ENCODE measurements around the gene TACR1. TPM values are rescaled to one million over a fixed set of nuclear protein-coding genes. Genes with fewer than 3 reads are reported as not detected.

The TACR1 gene
- total and polyA plus RNA-seq, 2 of the 8 experiments (the other 6 are each of a cell fraction or from before 2014, with no cell fraction given), result 0.09 to 0.37 TPM

- ChIA-PET POLR2A (ENCODE audit: partially characterized antibody) (no interaction called here), CTCF (ENCODE audit: partially characterized antibody) (interaction anchor here (0.7 to 3.9 kb wide), 27 partner anchors 9 to 458 kb away, joined by 3 to 34 read pairs (median 4); no protein-coding TSS in a partner anchor)
- no peaks in the 10 kb centered on the region for H3K27me3 ChIP-seq (replicated peaks in 1 of 4; ENCODE audit: control insufficient read depth in 3 of 4, extremely low read depth in 1 of 4, insufficient read depth in 3 of 4, low read length in 3 of 4)
- no peaks in the 10 kb centered on the region for H3K79me1 ChIP-seq (ENCODE audit: low read depth, low read length)
- H4K5ac ChIP-seq (ENCODE audit: insufficient read length, low read depth, low read length), result no peak overlapping the region
- H2BK15ac ChIP-seq (ENCODE audit: low read length), result no peak overlapping the region
- no peak overlapping the region for H3K23ac ChIP-seq (ENCODE audit: insufficient read length)
- H4K91ac ChIP-seq (replicated peaks; ENCODE audit: insufficient read length, low read length), result no peak overlapping the region
- H2BK20ac ChIP-seq (ENCODE audit: low read length), result no peak overlapping the region
- H3K4me1 ChIP-seq (replicated peaks in 1 of 4; ENCODE audit: control insufficient read depth in 3 of 4, insufficient read depth in 4 of 4, low read length in 3 of 4), result peaks cover 4 to 10% (median 4%) of the 10 kb centered on the region in 4 experiments; a peak in 6 of 7 replicates
- no peak overlapping the region for H3K4me2 ChIP-seq (ENCODE audit: insufficient read depth in 1 of 2, low read depth in 2 of 2, low read length in 2 of 2)
- H2AK5ac ChIP-seq (ENCODE audit: low read depth, low read length), result no peak overlapping the region
- H3K9ac ChIP-seq (replicated peaks in 1 of 4; ENCODE audit: extremely low read depth in 1 of 4, low read depth in 3 of 4, low read length in 3 of 4), result no peak overlapping the region
- H4K20me1 ChIP-seq (replicated peaks in 1 of 2; ENCODE audit: control insufficient read depth in 1 of 2, insufficient read depth in 2 of 2, low read length in 2 of 2), result no peaks in the 10 kb centered on the region
- no peaks in the 10 kb centered on the region for H3K36me3 ChIP-seq (ENCODE audit: control insufficient read depth in 2 of 4, insufficient read depth in 4 of 4, low read length in 3 of 4)
- H2BK12ac ChIP-seq (ENCODE audit: low read depth, low read length), result no peak overlapping the region
- H3K23me2 ChIP-seq (ENCODE audit: low read depth, low read length), result no peaks in the 10 kb centered on the region
- no peak overlapping the region for H2BK5ac ChIP-seq (ENCODE audit: low read depth, low read length)
- H3K56ac ChIP-seq (replicated peaks; ENCODE audit: insufficient read length, low read depth, low read length), result no peak overlapping the region
- no peak overlapping the region for H3K27ac ChIP-seq (ENCODE audit: low read depth, low read length)
- DNase-seq (ENCODE audit: low read depth in 1 of 2, low spot score in 2 of 2) (no peak), FAIRE-seq (no peak)
- no peak overlapping the region for H3K14ac ChIP-seq (ENCODE audit: insufficient read length)
- no peaks in the 10 kb centered on the region for H3K9me3 ChIP-seq (ENCODE audit: insufficient read depth in 2 of 2, low read depth in 1 of 2, low read length in 1 of 2)
- no peak overlapping the region for H3K18ac ChIP-seq (ENCODE audit: extremely low read depth, low read length)
- no peaks in the 10 kb centered on the region for H3K79me2 ChIP-seq (ENCODE audit: control insufficient read depth in 1 of 2, insufficient read depth in 2 of 2, low read length in 2 of 2)
- H3K4me3 ChIP-seq (ENCODE audit: extremely low read depth in 1 of 4, insufficient read depth in 2 of 4, low read depth in 3 of 4, low read length in 4 of 4), result no peak overlapping the region
- no peak overlapping the region for H3K4ac ChIP-seq (replicated peaks; ENCODE audit: insufficient read length, low read depth, low read length)
- H2BK120ac ChIP-seq (replicated peaks; ENCODE audit: low read depth, low read length), result no peak overlapping the region
- 0 out of 2 replicates have a peak overlapping the region, but pooled peaks have one; percentile 4 for H2AFZ ChIP-seq (ENCODE audit: low read length)
- no peak overlapping the region for H4K8ac ChIP-seq (ENCODE audit: extremely low read depth, insufficient read depth, low read length)
- no peak for TF ChIP-seq GABPA (IDR thresholded peaks at IDR 0.05; ENCODE audit: borderline replicate concordance, insufficient read depth, low read length)
- TF ChIP-seq CBX5 (IDR thresholded peaks at IDR 0.05; ENCODE audit: low read depth, low read length), result no peak
- TF ChIP-seq JUND (IDR thresholded peaks at IDR 0.05; ENCODE audit: low read length), result no peak
- TF ChIP-seq NRF1 (IDR thresholded peaks at IDR 0.05; ENCODE audit: low read depth, low read length), result no peak
- TF ChIP-seq TEAD4 (IDR thresholded peaks at IDR 0.05; ENCODE audit: low read depth, low read length), result no peak
- peak; percentile 61 to 64 for TF ChIP-seq RAD21 (IDR thresholded peaks at IDR 0.05 in 1 of 2, conservative IDR thresholded peaks at IDR 0.05 in 1 of 2; ENCODE audit: low read depth in 2 of 2, low read length in 2 of 2)
- no peak for TF ChIP-seq JUN (IDR thresholded peaks at IDR 0.05; ENCODE audit: low read depth, low read length)
- TF ChIP-seq TCF12 (IDR thresholded peaks at IDR 0.05; ENCODE audit: low read depth, low read length), result no peak
- TF ChIP-seq BCL11A (IDR thresholded peaks at IDR 0.05; ENCODE audit: low read depth in 2 of 2, low read length in 2 of 2), result no peak
- TF ChIP-seq CTCF (IDR thresholded peaks at IDR 0.05; ENCODE audit: control extremely low read depth in 1 of 3, insufficient read depth in 1 of 3, low read depth in 1 of 3, low read length in 3 of 3), result peak in 2 of 3 experiments; percentile 30 to 41; a peak in 2 of 4 replicates
- no peak for TF ChIP-seq RNF2 (IDR thresholded peaks at IDR 0.05; ENCODE audit: borderline replicate concordance, low read depth, low read length, missing control alignments, poor library complexity, severe bottlenecking)
- no peak for TF ChIP-seq PHF8 (conservative IDR thresholded peaks at IDR 0.05; ENCODE audit: low read depth, low read length)
These were observed 41.9 kb downstream of the TACR1 start for GRCh38 chr2:75157435-75157834.

All from H1 (cell line).